ENCODE measurements around the gene ZNF107. TPM values are rescaled to one million over a fixed set of nuclear protein-coding genes. Genes with fewer than 3 reads are reported as not detected.

Gene ZNF107
- total and polyA plus RNA-seq, 2 of the 13 experiments (the other 11 are each of a cell fraction or from before 2014, with no cell fraction given): 2.5 to 5.4 TPM

DNA sequence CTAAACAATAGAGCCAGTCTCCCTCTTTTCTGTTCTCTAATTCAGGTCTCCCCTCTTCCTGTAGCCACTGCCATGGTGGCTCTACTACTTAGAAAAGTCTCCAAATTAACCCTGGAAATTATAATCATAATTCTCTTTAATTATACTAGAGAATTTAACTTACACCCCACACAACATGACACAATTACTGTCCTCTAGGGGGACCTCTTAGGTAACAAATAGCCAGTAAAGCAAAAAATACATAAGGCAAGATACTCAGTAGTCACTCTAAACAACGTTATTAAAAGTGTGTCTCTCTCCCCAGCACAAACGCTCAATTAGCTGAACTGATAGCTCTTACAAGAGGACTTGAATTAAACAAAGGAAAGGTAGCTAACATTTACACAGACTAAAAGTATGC is 44.3 kb upstream of the ZNF107 start:
- intact Hi-C loops (cut with micrococcal nuclease; ENCODE audit: unreplicated experiment) (no loop called here), in situ Hi-C loops (cut with HindIII; ENCODE audit: extremely low pct_ligation_motif_present, low pct_unique_long_range_greater_than_20kb) (loop anchor here (25.0 kb wide), 1 partner anchor 434 kb away; no protein-coding TSS in a partner anchor)
- Histone ChIP-seq H3K4me1 (ENCODE audit: insufficient read depth, low read length) (peaks cover 7% of the 10 kb centered on the region), H3K27me3 (ENCODE audit: control insufficient read depth in 1 of 2, insufficient read depth in 2 of 2, low read length in 2 of 2) (no peaks in the 10 kb centered on the region), H2AFZ (ENCODE audit: low read length) (no peak overlapping the region), H3K9ac (ENCODE audit: insufficient read depth, low read depth, low read length) (no peak overlapping the region), H3K9me3 (ENCODE audit: low read length) (no peaks in the 10 kb centered on the region), H4K20me1 (ENCODE audit: insufficient read depth, low read length) (no peaks in the 10 kb centered on the region), H3K4me2 (ENCODE audit: low read depth, low read length) (no peak overlapping the region), H3K27ac (ENCODE audit: extremely low read length, insufficient read depth, low read length) (no peak overlapping the region), H3K4me3 (replicated peaks in 1 of 3; ENCODE audit: insufficient read depth in 1 of 3, low read depth in 2 of 3, low read length in 3 of 3) (no peak overlapping the region), H3K79me2 (ENCODE audit: insufficient read depth, low read length) (no peaks in the 10 kb centered on the region), H3K36me3 (replicated peaks in 1 of 2; ENCODE audit: control insufficient read depth in 1 of 2, insufficient read depth in 2 of 2, low read length in 2 of 2) (no peaks in the 10 kb centered on the region)
- FAIRE-seq (no peak), DNase-seq (ENCODE audit: low spot score) (no peak), ATAC-seq (0 out of 3 replicates have a peak, but pooled peaks have one; percentile 23)
- POLR2A ChIA-PET: no interaction called here
- peak; percentile 40 for TF ChIP-seq STAG1 (CRISPR knock-in tag; IDR thresholded peaks at IDR 0.05)
- no peak for TF ChIP-seq MAFF (IDR thresholded peaks at IDR 0.05; ENCODE audit: low read depth, low read length)
- no peak for TF ChIP-seq BHLHE40 (IDR thresholded peaks at IDR 0.05; ENCODE audit: low read length)
- TF ChIP-seq GABPA (IDR thresholded peaks at IDR 0.05; ENCODE audit: low read depth, low read length): no peak
- no peak for TF ChIP-seq GABPA (CRISPR knock-in tag; IDR thresholded peaks at IDR 0.05; ENCODE audit: low read depth)
- 0% methylated on average over 2 of the region's 2 CpGs for WGBS (ENCODE audit: low lambda C conversion rate)
- no TSS peak for BruUV-seq (replicated peaks)
- CTCF ChIA-PET (ENCODE audit: low intra/inter-chr PET ratio, low total read pairs): no interaction called here

- H3K36me3 ChIP-seq (replicated peaks in 1 of 2; ENCODE audit: control insufficient read depth in 1 of 2, insufficient read depth in 2 of 2, low read length in 2 of 2): no peaks in the 10 kb centered on the region
- no peaks in the 10 kb centered on the region for H4K20me1 ChIP-seq (ENCODE audit: insufficient read depth, low read length)
- ATAC-seq (no peak), FAIRE-seq (peak; percentile 54), DNase-seq (ENCODE audit: low spot score) (no peak)
- 20% methylated on average over 12 of the region's 12 CpGs for WGBS (ENCODE audit: low lambda C conversion rate)
- no peak overlapping the region for H3K9ac ChIP-seq (ENCODE audit: insufficient read depth, low read depth, low read length)
- BruUV-seq (replicated peaks): no TSS peak
- no peaks in the 10 kb centered on the region for H3K27me3 ChIP-seq (ENCODE audit: control insufficient read depth in 1 of 2, insufficient read depth in 2 of 2, low read length in 2 of 2)
- in situ Hi-C loops (cut with HindIII; ENCODE audit: extremely low pct_ligation_motif_present, low pct_unique_long_range_greater_than_20kb) (no loop called here), intact Hi-C loops (cut with micrococcal nuclease; ENCODE audit: unreplicated experiment) (no loop called here)
- TF ChIP-seq RFX1 (IDR thresholded peaks at IDR 0.05): no peak
- TF ChIP-seq STAG1 (CRISPR knock-in tag; IDR thresholded peaks at IDR 0.05): peak; percentile 74
- no peak for TF ChIP-seq SP4 (CRISPR knock-in tag; IDR thresholded peaks at IDR 0.05)
- 0 out of 2 replicates have a peak, but pooled peaks have one; percentile 11 for TF ChIP-seq SMC3 (IDR thresholded peaks at IDR 0.05; ENCODE audit: low read length)
- TF ChIP-seq CTCF (CRISPR knock-in tag; IDR thresholded peaks at IDR 0.05): peak; percentile 60
- TF ChIP-seq RAD21 (CRISPR knock-in tag; IDR thresholded peaks at IDR 0.05): peak; percentile 30; the same call in 1 of the 2 replicates
- no peak for TF ChIP-seq ZFYVE20 (CRISPR knock-in tag; IDR thresholded peaks at IDR 0.05; ENCODE audit: borderline replicate concordance, low read depth)
- no peak overlapping the region for H3K4me2 ChIP-seq (ENCODE audit: low read depth, low read length)
- no peak overlapping the region for H3K27ac ChIP-seq (ENCODE audit: extremely low read length, insufficient read depth, low read length)
- H3K79me2 ChIP-seq (ENCODE audit: insufficient read depth, low read length): no peaks in the 10 kb centered on the region
- no peaks in the 10 kb centered on the region for H3K9me3 ChIP-seq (ENCODE audit: low read length)
- ChIA-PET CTCF (ENCODE audit: low intra/inter-chr PET ratio, low total read pairs) (no interaction called here), POLR2A (no interaction called here)
- H3K4me3 ChIP-seq (replicated peaks in 1 of 3; ENCODE audit: insufficient read depth in 1 of 3, low read depth in 2 of 3, low read length in 3 of 3): no peak overlapping the region
- no peak overlapping the region for H2AFZ ChIP-seq (ENCODE audit: low read length)
- peaks cover 39% of the 10 kb centered on the region for H3K4me1 ChIP-seq (ENCODE audit: insufficient read depth, low read length)
Measured at GRCh38 chr7:64625114-64626082, 40.5 kb upstream of the ZNF107 start.
